Measurements from ENCODE around the gene EEFSEC. TPM values are rescaled to one million over a fixed set of nuclear protein-coding genes. Genes with fewer than 3 reads are reported as not detected.

Gene EEFSEC
- total RNA-seq, 1 experiment from 2014 or later: 9.5 TPM

DNA sequence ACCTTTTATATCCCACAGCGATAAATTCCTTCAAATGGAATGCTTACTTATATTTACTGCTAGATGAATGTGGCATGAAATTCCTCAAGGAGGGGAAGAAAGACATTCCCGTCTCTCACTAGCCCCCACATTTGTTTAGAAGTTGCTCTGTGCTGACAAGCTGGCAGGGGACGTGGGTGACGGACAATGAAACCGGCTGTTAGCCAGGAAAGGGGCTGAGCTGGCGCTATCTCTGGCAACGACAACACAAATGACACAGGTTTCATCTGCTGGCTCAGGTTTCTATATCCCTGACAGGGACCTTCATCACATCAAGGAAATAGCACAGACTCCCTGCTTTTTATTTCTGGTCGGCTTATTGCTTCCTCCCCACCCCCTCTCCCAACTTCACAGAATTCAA lies 45.4 kb upstream of the EEFSEC start:
- Histone ChIP-seq H3K4ac (ENCODE audit: low read depth, low read length) (no peak overlapping the region), H4K91ac (ENCODE audit: insufficient read length, low read depth, low read length) (no peak overlapping the region), H3K79me2 (ENCODE audit: insufficient read depth, low read length) (no peaks in the 10 kb centered on the region), H3T11ph (ENCODE audit: low read length) (no peak overlapping the region), H3K4me1 (ENCODE audit: insufficient read depth, low read length) (no peaks in the 10 kb centered on the region), H3K4me2 (ENCODE audit: insufficient read depth, insufficient read length, low read length) (no peak overlapping the region), H2BK120ac (ENCODE audit: low read depth, low read length, poor library complexity, severe bottlenecking) (no peak overlapping the region), H2AK5ac (ENCODE audit: insufficient read length, low read length) (no peak overlapping the region), H3K9me3 (ENCODE audit: control insufficient read depth, low read depth, low read length) (no peaks in the 10 kb centered on the region), H4K8ac (replicated peaks; ENCODE audit: insufficient read length, low read depth, low read length) (no peak overlapping the region), H3K27ac (ENCODE audit: insufficient read length, low read depth, low read length) (no peak overlapping the region), H4K20me1 (ENCODE audit: control insufficient read depth, insufficient read depth, insufficient read length) (no peaks in the 10 kb centered on the region), H4K5ac (ENCODE audit: insufficient read length, low read depth, low read length) (no peak overlapping the region), H2BK20ac (ENCODE audit: low read depth, low read length, poor library complexity, severe bottlenecking) (no peak overlapping the region), H2BK5ac (ENCODE audit: insufficient read length, low read length) (no peak overlapping the region), H3K14ac (ENCODE audit: insufficient read depth, low read length) (no peak overlapping the region), H3K79me1 (ENCODE audit: insufficient read depth, low read depth, low read length, poor library complexity, severe bottlenecking) (no peaks in the 10 kb centered on the region), H3K18ac (ENCODE audit: insufficient read length, low read depth, low read length) (no peak overlapping the region), H3K27me3 (ENCODE audit: insufficient read depth, low read length) (no peaks in the 10 kb centered on the region), H3K23ac (ENCODE audit: insufficient read length, low read depth, low read length) (no peak overlapping the region), H3K23me2 (ENCODE audit: insufficient read length, low read depth, low read length, poor library complexity, severe bottlenecking) (no peaks in the 10 kb centered on the region), H2BK12ac (ENCODE audit: insufficient read length, low read depth, low read length) (no peak overlapping the region), H2BK15ac (ENCODE audit: low read depth, low read length) (no peak overlapping the region), H3K56ac (ENCODE audit: insufficient read length, low read depth, low read length) (no peak overlapping the region), H3K9ac (ENCODE audit: extremely low read depth, insufficient read length, low read length) (no peak overlapping the region), H2AFZ (ENCODE audit: low read length) (no peak overlapping the region)
- Mint-ChIP-seq H3K27me3 (ENCODE audit: low read depth) (no peaks in the 10 kb centered on the region), H3K4me1 (peaks cover 3 to 4% of the 10 kb centered on the region in 2 experiments; a peak in 1 of 4 replicates), H3K4me3 (no peak overlapping the region), H3K27ac (no peak overlapping the region), H3K9me3 (no peaks in the 10 kb centered on the region), H3K36me3 (ENCODE audit: insufficient read depth in 1 of 3, low read depth in 3 of 3) (peaks cover 38 to 66% (median 64%) of the 10 kb centered on the region in 3 experiments)
- no peak for DNase-seq
- WGBS (ENCODE audit: extremely low coverage, insufficient read length, low lambda C conversion rate): no CpG with 5 or more reads among the region's 8 CpGs
- TF ChIP-seq, protein P1, sequence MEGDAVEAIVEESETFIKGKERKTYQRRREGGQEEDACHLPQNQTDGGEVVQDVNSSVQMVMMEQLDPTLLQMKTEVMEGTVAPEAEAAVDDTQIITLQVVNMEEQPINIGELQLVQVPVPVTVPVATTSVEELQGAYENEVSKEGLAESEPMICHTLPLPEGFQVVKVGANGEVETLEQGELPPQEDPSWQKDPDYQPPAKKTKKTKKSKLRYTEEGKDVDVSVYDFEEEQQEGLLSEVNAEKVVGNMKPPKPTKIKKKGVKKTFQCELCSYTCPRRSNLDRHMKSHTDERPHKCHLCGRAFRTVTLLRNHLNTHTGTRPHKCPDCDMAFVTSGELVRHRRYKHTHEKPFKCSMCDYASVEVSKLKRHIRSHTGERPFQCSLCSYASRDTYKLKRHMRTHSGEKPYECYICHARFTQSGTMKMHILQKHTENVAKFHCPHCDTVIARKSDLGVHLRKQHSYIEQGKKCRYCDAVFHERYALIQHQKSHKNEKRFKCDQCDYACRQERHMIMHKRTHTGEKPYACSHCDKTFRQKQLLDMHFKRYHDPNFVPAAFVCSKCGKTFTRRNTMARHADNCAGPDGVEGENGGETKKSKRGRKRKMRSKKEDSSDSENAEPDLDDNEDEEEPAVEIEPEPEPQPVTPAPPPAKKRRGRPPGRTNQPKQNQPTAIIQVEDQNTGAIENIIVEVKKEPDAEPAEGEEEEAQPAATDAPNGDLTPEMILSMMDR (conservative IDR thresholded peaks at IDR 0.05): no peak
